CD4-positive, alpha-beta T cell treated with Interleukin-17A for 1 hour (primary cell): ENCODE data around the gene TMEM39B.
"Not testable (repeated sequence)": the region's sequence is repeated elsewhere in the genome, so short reads cannot be mapped to it uniquely, and the experiment has no call there.

Experiments
- DNase-seq: peaks from one replicate; pipeline ENCODE4 v3.0.0-alpha.2; 2020

Gene TMEM39B

GRCh38 chr1:32071758-32072621, 749 bp upstream of the TMEM39B start:
- DNase-seq: no peak

- no peak for DNase-seq
Measured at GRCh38 chr1:32073299-32074229, 825 bp downstream of the TMEM39B start.

- DNase-seq: no peak
Measured at GRCh38 chr1:32074841-32075240, 2.1 kb downstream of the TMEM39B start.

GRCh38 chr1:32077451-32077850, 4.7 kb downstream of the TMEM39B start:
- no peak for DNase-seq

- no peak for DNase-seq
Measured at GRCh38 chr1:32082022-32082421, 9.3 kb downstream of the TMEM39B start.

- not testable (repeated sequence) for DNase-seq
Measured at GRCh38 chr1:32086381-32086780, 13.6 kb downstream of the TMEM39B start.

- no peak for DNase-seq
Measured at GRCh38 chr1:32091176-32091575, 18.4 kb downstream of the TMEM39B start.

- no peak for DNase-seq
Measured at GRCh38 chr1:32091591-32091990, 18.9 kb downstream of the TMEM39B start.

- DNase-seq: no peak
Measured at GRCh38 chr1:32094746-32095521, 22.2 kb downstream of the TMEM39B start.

GRCh38 chr1:32099426-32099825, 26.7 kb downstream of the TMEM39B start:
- DNase-seq: no peak

- DNase-seq: no peak
Measured at GRCh38 chr1:32100359-32100758, 27.6 kb downstream of the TMEM39B start.

- DNase-seq: no peak
Measured at GRCh38 chr1:32100807-32101708, 28.3 kb downstream of the TMEM39B start.

- no peak for DNase-seq
Measured at GRCh38 chr1:32104127-32104526, 31.4 kb downstream of the TMEM39B start.

- DNase-seq: no peak
Measured at GRCh38 chr1:32105338-32105737, 32.6 kb downstream of the TMEM39B start.

GRCh38 chr1:32106663-32107275, 34.0 kb downstream of the TMEM39B start:
- no peak for DNase-seq

GRCh38 chr1:32107742-32108661, 35.3 kb downstream of the TMEM39B start, which contains the start of gene KPNA6:
Gene KPNA6, plus strand, starts transcription at chr1:32108056. Its CDS starts 75 bp downstream, at chr1:32108131.
- DNase-seq: peak; percentile 96

- DNase-seq: no peak
Measured at GRCh38 chr1:32111040-32111623, 38.4 kb downstream of the TMEM39B start.

GRCh38 chr1:32111789-32112188, 39.0 kb downstream of the TMEM39B start:
- DNase-seq: no peak

- DNase-seq: peak; percentile 32
Measured at GRCh38 chr1:32112806-32113375, 40.2 kb downstream of the TMEM39B start.
